ENCODE measurements around the gene KCNH1. TPM values are rescaled to one million over a fixed set of nuclear protein-coding genes. Genes with fewer than 3 reads are reported as not detected.

The KCNH1 gene
- total and polyA plus RNA-seq, 10 of the 15 experiments (the other 5 are each of a cell fraction or from before 2014, with no cell fraction given): 0.02 to 0.04 (median 0.04) TPM; not detected in 7

GRCh38 chr1:210978974-210979354 lies 155.0 kb downstream of the KCNH1 start:
- H2AFZ ChIP-seq (ENCODE audit: control insufficient read depth, low read depth, low read length): no peak overlapping the region
- H3K27me3 ChIP-seq (replicated peaks in 1 of 2; ENCODE audit: control insufficient read depth in 2 of 2, insufficient read depth in 2 of 2, low read length in 1 of 2): no peaks in the 10 kb centered on the region
- ChIA-PET CTCF (interaction anchor here (0.6 kb wide), 1 partner anchor 605 kb away, joined by 3 read pairs; no protein-coding TSS in a partner anchor), POLR2A (no interaction called here), RAD21 (ENCODE audit: unreplicated experiment) (no interaction called here), SMC1A (ENCODE audit: uncharacterized antibody, unreplicated experiment) (interaction anchor here (1.4 kb wide), 1 partner anchor 9 kb away, joined by 3 read pairs; no protein-coding TSS in a partner anchor)
- ATAC-seq (no peak), FAIRE-seq (no peak), DNase-seq (ENCODE audit: low read depth, low spot score) (no peak)
- no peaks in the 10 kb centered on the region for H3K4me1 ChIP-seq (ENCODE audit: control insufficient read depth, insufficient read depth, low read length)
- H3K4me2 ChIP-seq (ENCODE audit: control insufficient read depth, insufficient read depth): no peak overlapping the region
- no peaks in the 10 kb centered on the region for H4K20me1 ChIP-seq (ENCODE audit: control insufficient read depth, insufficient read depth)
- H3K79me2 ChIP-seq (ENCODE audit: control insufficient read depth, insufficient read depth, low read length): no peaks in the 10 kb centered on the region
- TF ChIP-seq ZNF384 (IDR thresholded peaks at IDR 0.05; ENCODE audit: borderline replicate concordance, low read depth, low read length) (no peak), KAT2A (conservative IDR thresholded peaks at IDR 0.05; ENCODE audit: control insufficient read depth, low read depth, low read length) (no peak), CBX5 (IDR thresholded peaks at IDR 0.05; ENCODE audit: low read depth) (no peak), NR2C1 (IDR thresholded peaks at IDR 0.05) (no peak), KLF5 (IDR thresholded peaks at IDR 0.05; ENCODE audit: partially characterized antibody) (no peak), PAX8 (IDR thresholded peaks at IDR 0.05) (no peak), ZNF274 (IDR thresholded peaks at IDR 0.05; ENCODE audit: insufficient read depth, insufficient read length) (no peak), RCOR1 (conservative IDR thresholded peaks at IDR 0.05; ENCODE audit: low read depth, low read length) (no peak), FOXK2 (IDR thresholded peaks at IDR 0.05) (no peak), PAX5 (IDR thresholded peaks at IDR 0.05; ENCODE audit: borderline replicate concordance, low read depth, low read length) (no peak), NRF1 (conservative IDR thresholded peaks at IDR 0.05; ENCODE audit: low read depth, low read length) (no peak), BACH1 (IDR thresholded peaks at IDR 0.05; ENCODE audit: borderline replicate concordance) (no peak), USF2 (IDR thresholded peaks at IDR 0.05; ENCODE audit: borderline replicate concordance, low read depth, low read length) (no peak)
- no peak overlapping the region for H3K4me3 ChIP-seq
- in situ Hi-C loops (cut with MboI): no loop called here
- intact Hi-C loops (cut with micrococcal nuclease; ENCODE audit: unreplicated experiment): no loop called here
- H3K9ac ChIP-seq (ENCODE audit: control insufficient read depth, insufficient read depth, low read length): no peak overlapping the region
- no peaks in the 10 kb centered on the region for H3K9me3 ChIP-seq (replicated peaks; ENCODE audit: control insufficient read depth, insufficient read depth, low read length)
- H3K36me3 ChIP-seq (ENCODE audit: control insufficient read depth in 2 of 2, insufficient read depth in 2 of 2, low read length in 1 of 2): no peaks in the 10 kb centered on the region
- no peak overlapping the region for H3K27ac ChIP-seq (ENCODE audit: control insufficient read depth, insufficient read depth)
- BruUV-seq (replicated peaks): no TSS peak
- 20% methylated on average over 3 of the region's 3 CpGs for WGBS (ENCODE audit: insufficient coverage, insufficient replicate concordance, low lambda C conversion rate, missing lambda C conversion rate)

Measured in GM12878 (cell line).